Measurements from ENCODE around the gene COX20.

GRCh38 chr1:244857761-244858160 lies 22.3 kb downstream of the COX20 start:
- no peak for TF ChIP-seq POLR2A (IDR thresholded peaks at IDR 0.05; ENCODE audit: insufficient read depth in 1 of 2, low read depth in 2 of 2, low read length in 2 of 2)
- TF ChIP-seq PHF21A (CRISPR knock-in tag; IDR thresholded peaks at IDR 0.05): no peak
- TF ChIP-seq CTCF (CRISPR knock-in tag; IDR thresholded peaks at IDR 0.05): no peak
- TF ChIP-seq ATF2 (CRISPR knock-in tag; IDR thresholded peaks at IDR 0.05): no peak
- TF ChIP-seq MYNN (CRISPR knock-in tag; IDR thresholded peaks at IDR 0.05; ENCODE audit: low read depth): no peak

Measured in HepG2 (cell line).